Measurements from ENCODE around the gene LBX2. TPM values are rescaled to one million over a fixed set of nuclear protein-coding genes. Genes with fewer than 3 reads are reported as not detected.

Gene LBX2
- total RNA-seq, 1 experiment from 2014 or later: not detected

- intact Hi-C loops (cut with micrococcal nuclease; ENCODE audit: unreplicated experiment): no loop called here
- DNase-seq (ENCODE audit: low spot score): peak; percentile 52
- Histone ChIP-seq H3K9me3 (ENCODE audit: low read depth, low read length, poor library complexity, severe bottlenecking) (no peaks in the 10 kb centered on the region), H3K36me3 (ENCODE audit: insufficient read depth, low read length, poor library complexity, severe bottlenecking) (peaks cover 6% of the 10 kb centered on the region), H3K27me3 (replicated peaks; ENCODE audit: insufficient read depth, low read depth, low read length, poor library complexity) (no peaks in the 10 kb centered on the region), H3K4me1 (ENCODE audit: insufficient read depth, low read length, poor library complexity, severe bottlenecking) (peaks cover 16% of the 10 kb centered on the region), H3K4me3 (ENCODE audit: low read depth, low read length, poor library complexity, severe bottlenecking) (peak overlapping the region; percentile 92), H3K27ac (ENCODE audit: low read depth, low read length, poor library complexity, severe bottlenecking) (peak overlapping the region; percentile 92)
- POLR2A ChIA-PET (ENCODE audit: low non-redundant PET): no interaction called here
- TF ChIP-seq CTCF (conservative IDR thresholded peaks at IDR 0.05; ENCODE audit: low read depth, low read length) (no peak), EZH2 (IDR thresholded peaks at IDR 0.05; ENCODE audit: borderline replicate concordance, low read depth, low read length, poor library complexity, severe bottlenecking) (no peak)
- no TSS peak for BruUV-seq (replicated peaks)
- CTCF ChIA-PET: no interaction called here
Measured at GRCh38 chr2:74457129-74457548, 42.3 kb downstream of the LBX2 start.

- intact Hi-C loops (cut with micrococcal nuclease; ENCODE audit: unreplicated experiment): loop anchor here (1.0 kb wide), 1 partner anchor 28 kb away; the partner anchor contains the start of gene TTC31
- Histone ChIP-seq H3K9me3 (ENCODE audit: low read depth, low read length, poor library complexity, severe bottlenecking) (no peaks in the 10 kb centered on the region), H3K27ac (ENCODE audit: low read depth, low read length, poor library complexity, severe bottlenecking) (peak within 1 kb of the TSS; percentile 20), H3K4me1 (ENCODE audit: insufficient read depth, low read length, poor library complexity, severe bottlenecking) (peaks cover 16% of the 10 kb centered on the region), H3K36me3 (ENCODE audit: insufficient read depth, low read length, poor library complexity, severe bottlenecking) (no peaks in the 10 kb centered on the region), H3K4me3 (ENCODE audit: low read depth, low read length, poor library complexity, severe bottlenecking) (peak within 1 kb of the TSS; percentile 66), H3K27me3 (replicated peaks; ENCODE audit: insufficient read depth, low read depth, low read length, poor library complexity) (no peaks in the 10 kb centered on the region)
- POLR2A ChIA-PET (ENCODE audit: low non-redundant PET): interaction anchor here (0.8 kb wide), 1 partner anchor 15 kb away, joined by 4 read pairs; no protein-coding TSS in a partner anchor
- BruUV-seq (replicated peaks): TSS peak; percentile 21
- no peak for TF ChIP-seq CTCF (conservative IDR thresholded peaks at IDR 0.05; ENCODE audit: low read depth, low read length)
- TF ChIP-seq EZH2 (IDR thresholded peaks at IDR 0.05; ENCODE audit: borderline replicate concordance, low read depth, low read length, poor library complexity, severe bottlenecking): no peak
- CTCF ChIA-PET: interaction anchor here (1.3 kb wide), 1 partner anchor 28 kb away, joined by 5 read pairs; the partner anchor contains the start of genes CCDC142 and TTC31
- peak; percentile 98 for DNase-seq (ENCODE audit: low spot score)
Measured at GRCh38 chr2:74454654-74455511, 44.5 kb downstream of the LBX2 start, which contains the start of gene INO80B. TSS of gene INO80B (plus strand) at chr2:74455087. CDS start at chr2:74455117, 30 bp downstream.

- Histone ChIP-seq H3K27ac (ENCODE audit: low read depth, low read length, poor library complexity, severe bottlenecking) (no peak overlapping the region), H3K9me3 (ENCODE audit: low read depth, low read length, poor library complexity, severe bottlenecking) (no peaks in the 10 kb centered on the region), H3K27me3 (replicated peaks; ENCODE audit: insufficient read depth, low read depth, low read length, poor library complexity) (no peaks in the 10 kb centered on the region), H3K4me3 (ENCODE audit: low read depth, low read length, poor library complexity, severe bottlenecking) (no peak overlapping the region), H3K36me3 (ENCODE audit: insufficient read depth, low read length, poor library complexity, severe bottlenecking) (no peaks in the 10 kb centered on the region), H3K4me1 (ENCODE audit: insufficient read depth, low read length, poor library complexity, severe bottlenecking) (peaks cover 5% of the 10 kb centered on the region)
- BruUV-seq (replicated peaks): no TSS peak
- no peak for DNase-seq (ENCODE audit: low spot score)
- intact Hi-C loops (cut with micrococcal nuclease; ENCODE audit: unreplicated experiment): no loop called here
- TF ChIP-seq CTCF (conservative IDR thresholded peaks at IDR 0.05; ENCODE audit: low read depth, low read length) (no peak), EZH2 (IDR thresholded peaks at IDR 0.05; ENCODE audit: borderline replicate concordance, low read depth, low read length, poor library complexity, severe bottlenecking) (no peak)
- POLR2A ChIA-PET (ENCODE audit: low non-redundant PET): no interaction called here
- CTCF ChIA-PET: no interaction called here
Measured at GRCh38 chr2:74450570-74451190, 48.7 kb downstream of the LBX2 start.
